GM19452 (cell line): ENCODE results near the gene SNURF.
"Not testable (repeated sequence)": the region's sequence is repeated elsewhere in the genome, so short reads cannot be mapped to it uniquely, and the experiment has no call there.

Experiments
- ATAC-seq: cut with Tn5 transposase; IDR thresholded peaks from one replicate; pipeline ENCODE4 v1.9.1; 2021; ENCODE audit not compliant: unreplicated experiment

The SNURF gene

DNA sequence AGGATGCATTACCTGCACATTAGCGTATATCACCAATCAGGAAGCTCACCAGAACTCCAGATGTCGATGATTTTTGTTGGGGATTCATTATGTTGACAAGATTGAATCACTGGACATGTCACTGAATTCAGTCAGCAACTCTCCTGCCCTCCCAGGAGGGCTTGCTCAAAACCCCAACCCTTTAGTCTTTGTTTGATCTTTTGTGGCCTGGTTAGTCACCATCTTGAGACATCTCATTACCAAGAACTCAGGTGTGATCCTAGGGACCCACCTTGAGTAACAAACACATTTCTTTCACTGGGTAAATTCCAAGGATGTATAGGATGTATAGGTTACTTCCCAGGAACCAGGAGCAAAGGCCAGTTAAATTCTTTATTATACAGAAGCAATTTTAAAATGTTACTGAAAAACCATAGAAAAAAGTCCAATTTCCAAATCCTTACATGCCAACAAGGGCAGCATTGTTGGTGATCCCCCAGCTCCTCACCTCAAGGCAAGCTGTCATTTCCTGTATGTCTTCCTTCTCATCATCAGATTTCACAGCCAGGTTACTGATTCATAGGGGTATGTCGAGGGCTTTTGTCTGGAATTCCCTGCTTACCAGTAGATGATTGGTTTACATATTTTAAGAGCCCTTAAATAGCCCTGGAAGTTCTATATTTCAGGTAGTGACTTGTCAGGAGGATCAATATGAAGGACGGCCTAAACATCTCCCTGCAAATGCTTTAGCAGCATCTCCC, 11.7 kb downstream of the SNURF start:
- no peak for ATAC-seq

DNA sequence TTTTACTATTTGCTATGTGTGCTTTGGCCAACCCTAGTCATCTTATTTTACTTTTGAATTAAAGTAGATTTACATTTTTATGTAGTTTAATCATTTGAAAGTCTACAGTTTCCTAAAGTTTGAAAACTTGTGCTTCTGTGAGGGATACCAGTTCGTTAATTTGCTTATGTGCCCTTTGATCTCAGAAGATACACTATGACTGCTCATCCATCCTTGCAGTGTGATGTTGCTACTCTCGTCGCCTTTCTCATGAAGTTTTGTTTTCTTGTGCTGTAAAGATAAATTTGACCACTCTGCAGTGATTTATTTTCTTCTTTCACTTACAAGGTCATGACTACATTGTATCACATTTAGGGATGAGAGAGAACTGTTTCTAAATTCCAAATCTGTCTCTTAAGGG, 16.3 kb downstream of the SNURF start:
- ATAC-seq, result no peak

DNA sequence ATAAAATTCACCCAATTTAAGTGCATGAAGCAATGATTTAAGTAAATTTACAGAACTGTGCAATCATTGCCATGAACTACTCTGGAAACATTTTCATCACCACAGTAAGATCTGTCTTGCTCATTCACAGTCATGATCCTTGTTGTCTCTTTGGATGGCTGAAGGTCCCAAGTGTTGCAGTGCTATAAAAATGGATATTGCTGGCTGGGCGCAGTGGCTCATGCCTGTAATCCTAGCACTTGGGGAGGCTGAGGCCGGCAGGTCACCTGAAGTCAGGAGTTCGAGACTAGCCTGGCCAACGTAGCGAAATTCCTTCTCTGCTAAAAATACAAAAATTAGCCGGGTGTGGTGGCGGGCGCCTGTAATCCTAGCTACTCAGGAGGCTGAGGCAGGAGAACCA, 17.0 kb downstream of the SNURF start:
- no peak for ATAC-seq

- not testable (repeated sequence) for ATAC-seq
Measured at GRCh38 chr15:24972707-24973106, 17.9 kb downstream of the SNURF start.

GRCh38 chr15:24976932-24977331, 22.1 kb downstream of the SNURF start:
- no peak for ATAC-seq

DNA sequence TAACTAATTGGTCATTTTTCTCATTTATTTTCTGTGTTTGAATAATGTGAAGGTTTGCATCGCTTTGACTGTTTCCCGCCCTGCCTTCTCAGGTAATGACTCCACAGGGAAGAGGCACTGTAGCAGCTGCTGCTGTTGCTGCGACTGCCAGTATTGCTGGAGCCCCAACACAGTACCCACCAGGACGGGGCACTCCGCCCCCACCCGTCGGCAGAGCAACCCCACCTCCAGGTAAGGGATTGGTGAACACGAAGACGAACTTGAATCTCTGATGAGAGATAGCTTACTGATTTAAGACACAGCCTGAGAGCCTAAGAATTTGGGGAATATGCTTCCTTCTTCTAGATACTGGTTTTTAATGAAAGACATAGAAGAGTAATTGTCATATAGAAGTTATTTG, 22.9 kb downstream of the SNURF start:
- ATAC-seq, result no peak

- no peak for ATAC-seq
Measured at GRCh38 chr15:24985224-24985623, 30.4 kb downstream of the SNURF start.

DNA sequence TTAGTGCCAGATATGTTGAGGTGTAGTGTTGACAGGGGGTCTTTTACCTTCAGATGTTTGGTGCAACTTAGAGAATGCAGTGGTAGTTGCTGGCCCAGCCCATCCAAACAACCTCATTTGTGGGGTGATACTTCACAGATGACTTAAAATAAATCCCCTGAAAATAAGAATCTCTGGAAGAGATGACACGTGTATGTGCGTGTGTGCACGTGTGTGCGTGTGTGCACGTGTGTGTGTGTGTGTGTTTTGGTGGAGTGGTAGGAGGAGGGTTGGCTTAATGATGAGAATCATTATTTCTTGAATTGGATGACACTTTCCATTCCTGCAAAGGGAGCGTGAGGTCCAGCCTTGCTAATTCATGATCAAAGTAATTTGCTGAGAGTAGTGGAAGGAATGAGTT, 31.9 kb downstream of the SNURF start:
- ATAC-seq, result no peak
